Endometrial microvascular endothelial cells (primary cell): Measurements from ENCODE around the gene RNF8. TPM values are rescaled to one million over a fixed set of nuclear protein-coding genes. Genes with fewer than 3 reads are reported as not detected.
"Not testable (repeated sequence)": the region's sequence is repeated elsewhere in the genome, so short reads cannot be mapped to it uniquely, and the experiment has no call there.

Experiments
- in situ Hi-C: cut with HindIII; loops from 2 replicates; pipeline ENCODE4 v1.10.0; 2017; ENCODE audit warnings: low sequenced_read_pairs, low pct_unique_long_range_greater_than_20kb; ENCODE audit errors: inconsistent ontology term
- total RNA-seq: library from RNA; depleted of rRNA; stranded (reverse); fragments of >200 nt; gene quantifications from one replicate; pipeline ENCODE4 v1.2.3, GENCODE V29; 2015; ENCODE audit errors: inconsistent ontology term

The RNF8 gene
- total RNA-seq, 1 donor from 2014 or later = 16.4 TPM

- in situ Hi-C loops = no loop called here
Observed at GRCh38 chr6:37432916-37433656, 79.3 kb downstream of the RNF8 start, which contains the start of gene CMTR1. Gene CMTR1, plus strand, starts transcription at chr6:37433221. Its CDS starts 2,409 bp downstream, at chr6:37435630.

GRCh38 chr6:37433657-37434271 is 80.0 kb downstream of the RNF8 start:
- in situ Hi-C loops = no loop called here

DNA sequence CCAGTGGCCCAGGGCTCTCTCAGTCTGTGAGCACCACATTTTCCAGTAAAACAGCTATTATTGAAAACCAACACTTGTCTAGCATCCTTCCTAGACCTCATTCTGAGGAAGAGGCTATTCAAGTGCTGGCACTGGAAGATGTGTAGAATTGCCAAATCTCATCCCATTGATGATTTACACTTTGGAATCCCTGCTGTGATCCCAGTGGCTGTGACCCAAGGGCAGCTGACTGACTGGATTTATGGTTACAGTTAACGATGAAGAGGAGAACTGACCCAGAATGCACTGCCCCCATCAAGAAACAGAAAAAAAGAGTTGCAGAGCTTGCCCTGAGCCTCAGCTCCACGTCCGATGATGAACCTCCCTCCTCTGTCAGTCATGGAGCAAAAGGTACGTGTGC is 81.6 kb downstream of the RNF8 start:
- in situ Hi-C loops = no loop called here

DNA sequence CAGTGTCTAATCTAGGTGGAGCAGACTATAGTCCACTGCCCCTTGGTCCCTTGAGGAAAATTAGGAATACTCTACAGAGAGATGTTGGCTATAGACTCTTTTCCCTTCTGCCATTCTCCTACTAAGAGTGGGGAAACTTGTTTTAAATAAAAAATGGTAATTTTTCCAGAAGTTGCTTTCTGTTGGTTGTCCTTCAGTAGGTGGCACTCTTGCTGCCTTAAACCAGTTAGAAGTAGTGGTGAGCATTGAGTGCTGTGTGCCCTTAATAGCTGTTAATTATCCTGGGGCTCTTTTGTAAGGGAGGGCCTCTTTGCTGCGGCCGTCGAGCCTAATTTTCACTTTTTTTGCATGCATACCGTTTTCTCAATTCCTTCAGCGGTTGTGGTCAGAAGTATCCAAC is 82.0 kb downstream of the RNF8 start:
- in situ Hi-C loops = no loop called here

DNA sequence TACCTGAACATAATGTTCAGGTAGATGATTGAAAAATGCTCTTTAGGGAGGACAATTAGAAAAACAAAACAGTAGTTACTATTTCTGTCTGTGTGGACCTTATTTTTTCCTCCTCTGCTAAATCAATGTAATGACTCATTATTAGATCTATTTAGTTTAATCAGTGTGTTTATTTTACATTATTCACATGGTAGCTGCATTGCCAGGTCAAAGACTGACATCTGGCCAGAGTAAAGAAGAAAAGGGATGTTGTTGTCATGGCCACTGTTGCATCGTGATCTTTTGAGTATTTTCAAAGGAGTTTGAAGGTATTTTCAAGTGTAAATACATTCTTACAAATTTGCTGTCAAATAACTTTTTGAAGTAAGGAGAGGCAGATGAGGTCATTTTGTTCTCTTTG is 85.1 kb downstream of the RNF8 start:
- in situ Hi-C loops = no loop called here

GRCh38 chr6:37441651-37442050 is 87.9 kb downstream of the RNF8 start:
- in situ Hi-C loops = no loop called here

- in situ Hi-C loops = no loop called here
Observed at GRCh38 chr6:37442416-37443215, 88.8 kb downstream of the RNF8 start.

DNA sequence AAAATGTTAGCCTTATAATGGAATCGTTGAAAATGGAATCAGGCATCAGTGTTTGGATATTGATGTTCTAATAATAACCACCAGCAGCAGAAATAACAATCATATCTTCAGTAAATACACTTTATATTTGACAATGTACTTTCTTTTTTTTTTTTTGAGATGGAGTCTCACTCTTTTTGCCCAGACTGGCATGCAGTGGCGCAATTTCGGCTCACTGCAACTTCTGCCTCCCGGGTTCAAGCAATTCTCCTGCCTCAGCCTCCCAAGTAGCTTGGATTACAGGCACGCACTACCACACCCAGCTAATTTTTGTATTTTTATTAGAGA is 89.4 kb downstream of the RNF8 start:
- in situ Hi-C loops = not testable (repeated sequence)

Other genes starting within 250 kb of the RNF8 start
- 3.3 TPM for gene PIM1, start 183.8 kb upstream of the RNF8 start, total RNA-seq
- gene TBC1D22B, start 96.2 kb upstream of the RNF8 start, total RNA-seq = 15.4 TPM
- gene TMEM217, start 95.8 kb upstream of the RNF8 start, total RNA-seq = 28.2 TPM
- 35.6 TPM for gene CMTR1, start 79.2 kb downstream of the RNF8 start, total RNA-seq
- gene CCDC167, start 145.9 kb downstream of the RNF8 start, total RNA-seq = 55.6 TPM